Astrocyte (in vitro differentiated cells and primary cell): ENCODE data around the gene SLC39A10. TPM values are rescaled to one million over a fixed set of nuclear protein-coding genes. Genes with fewer than 3 reads are reported as not detected.
"Not testable (repeated sequence)": the region's sequence is repeated elsewhere in the genome, so short reads cannot be mapped to it uniquely, and the experiment has no call there.

Experiments
- DNase-seq: peaks from one replicate; pipeline ENCODE4 v3.0.0-alpha.2; 2010; ENCODE audit warnings: low read depth
- FAIRE-seq: peaks from 2 replicates; lab custom pipeline; 2011; peaks lifted over from hg19 to GRCh38; lab: Jason Lieb, UNC
- H2AFZ ChIP-seq: 2 replicates; pipeline ENCODE4 v1.6.0; 2012; ENCODE audit warnings: low read depth, low read length, inconsistent platforms
- H3K27ac ChIP-seq: 2 replicates; pipeline ENCODE4 v1.5.1; 2011; ENCODE audit warnings: low read depth, low read length, inconsistent platforms
- H3K27me3 ChIP-seq: 2 replicates; pipeline ENCODE4 v1.6.0; 2011; ENCODE audit warnings: low read length, inconsistent platforms; ENCODE audit not compliant: insufficient read depth
- H3K36me3 ChIP-seq: 2 replicates; pipeline ENCODE4 v1.5.1; 2011; ENCODE audit warnings: low read length, inconsistent platforms; ENCODE audit not compliant: insufficient read depth
- H3K4me1 ChIP-seq: 2 replicates; pipeline ENCODE4 v1.5.1; 2011; ENCODE audit warnings: low read length, inconsistent platforms; ENCODE audit not compliant: insufficient read depth
- H3K4me2 ChIP-seq: 2 replicates; pipeline ENCODE4 v1.6.0; 2012; ENCODE audit warnings: low read length, inconsistent platforms
- H3K4me3 ChIP-seq: 2 replicates; pipeline ENCODE4 v1.5.1; 2011; ENCODE audit warnings: low read depth, mild to moderate bottlenecking, low read length, inconsistent platforms; ENCODE audit not compliant: insufficient read depth
- H3K79me2 ChIP-seq: 2 replicates; pipeline ENCODE4 v1.6.0; 2012; ENCODE audit warnings: mild to moderate bottlenecking, low read length, inconsistent platforms; ENCODE audit not compliant: insufficient read depth
- H3K9ac ChIP-seq: 2 replicates; pipeline ENCODE4 v1.6.0; 2012; ENCODE audit warnings: mild to moderate bottlenecking, low read length, inconsistent platforms
- H3K9me3 ChIP-seq: 2 replicates; pipeline ENCODE4 v1.5.1; 2012; ENCODE audit warnings: low read depth, mild to moderate bottlenecking, low read length, inconsistent platforms; ENCODE audit not compliant: insufficient read depth
- H4K20me1 ChIP-seq: 2 replicates; pipeline ENCODE4 v1.6.0; 2012; ENCODE audit warnings: low read length, inconsistent platforms; ENCODE audit not compliant: insufficient read depth
- H3K27ac Mint-ChIP-seq: one replicate; pipeline ENCODE4 v1.8.0; 2021; ENCODE audit warnings: mild to moderate bottlenecking, mixed read lengths; ENCODE audit not compliant: unreplicated experiment
- H3K27me3 Mint-ChIP-seq: one replicate; pipeline ENCODE4 v1.8.0; 2021; ENCODE audit warnings: low read depth, mixed read lengths; ENCODE audit not compliant: unreplicated experiment
- H3K36me3 Mint-ChIP-seq: one replicate; pipeline ENCODE4 v1.8.0; 2021; ENCODE audit warnings: low read depth, mixed read lengths; ENCODE audit not compliant: unreplicated experiment
- H3K4me1 Mint-ChIP-seq: one replicate; pipeline ENCODE4 v1.8.0; 2021; ENCODE audit warnings: low read depth, mixed read lengths; ENCODE audit not compliant: unreplicated experiment
- H3K4me3 Mint-ChIP-seq: one replicate; pipeline ENCODE4 v1.8.0; 2021; ENCODE audit warnings: mild to moderate bottlenecking, moderate library complexity, mixed read lengths; ENCODE audit not compliant: unreplicated experiment
- H3K9me3 Mint-ChIP-seq: one replicate; pipeline ENCODE4 v1.8.0; 2021; ENCODE audit warnings: mild to moderate bottlenecking, mixed read lengths; ENCODE audit not compliant: unreplicated experiment
- EZH2 ChIP-seq: IDR thresholded peaks from 2 replicates; pipeline ENCODE4 v1.6.1; 2012; ENCODE audit warnings: mild to moderate bottlenecking, low read length, inconsistent platforms; ENCODE audit not compliant: insufficient read depth
- total RNA-seq: library from RNA; stranded (reverse); gene quantifications from 2 replicates; pipeline ENCODE4 v1.2.1, GENCODE V29; 2021
- TF ChIP-seq, protein P1 (sequence below): IDR thresholded peaks from 2 replicates; pipeline ENCODE4 v1.5.1; 2011; ENCODE audit warnings: low read depth, mild to moderate bottlenecking, inconsistent platforms, low read length, moderate library complexity; ENCODE audit not compliant: insufficient read depth

Gene SLC39A10
- total RNA-seq, 1 donor from 2014 or later: 96.2 TPM

DNA sequence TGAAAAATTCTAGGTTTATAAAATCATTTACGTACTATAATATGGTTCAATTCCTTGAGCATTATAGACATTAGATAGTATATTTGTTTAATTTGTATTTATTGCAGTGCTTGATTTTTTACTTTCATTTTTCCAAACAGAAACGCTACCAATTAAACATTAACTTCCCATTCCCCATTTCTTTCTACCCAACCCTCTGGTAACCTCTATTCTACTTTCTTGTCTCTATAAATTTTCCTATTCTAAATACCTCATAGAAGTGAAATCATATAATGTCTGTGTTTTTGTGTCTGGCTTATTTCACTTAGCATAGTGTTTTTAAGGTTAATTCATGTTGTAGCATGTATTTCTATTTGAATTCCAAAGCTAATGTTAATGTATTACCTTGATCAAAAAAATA lies 11.6 kb upstream of the SLC39A10 start:
- Histone ChIP-seq H3K4me1 (no peaks in the 10 kb centered on the region), H3K4me3 (no peak overlapping the region), H3K27ac (no peak overlapping the region), H2AFZ (no peak overlapping the region), H4K20me1 (no peaks in the 10 kb centered on the region), H3K79me2 (no peaks in the 10 kb centered on the region), H3K36me3 (no peaks in the 10 kb centered on the region), H3K9ac (no peak overlapping the region), H3K4me2 (no peak overlapping the region), H3K27me3 (no peaks in the 10 kb centered on the region), H3K9me3 (no peaks in the 10 kb centered on the region)
- no peaks in the 10 kb centered on the region for H3K9me3 Mint-ChIP-seq
- no peaks in the 10 kb centered on the region for H3K27me3 Mint-ChIP-seq
- TF ChIP-seq EZH2: no peak
- TF ChIP-seq, protein P1, sequence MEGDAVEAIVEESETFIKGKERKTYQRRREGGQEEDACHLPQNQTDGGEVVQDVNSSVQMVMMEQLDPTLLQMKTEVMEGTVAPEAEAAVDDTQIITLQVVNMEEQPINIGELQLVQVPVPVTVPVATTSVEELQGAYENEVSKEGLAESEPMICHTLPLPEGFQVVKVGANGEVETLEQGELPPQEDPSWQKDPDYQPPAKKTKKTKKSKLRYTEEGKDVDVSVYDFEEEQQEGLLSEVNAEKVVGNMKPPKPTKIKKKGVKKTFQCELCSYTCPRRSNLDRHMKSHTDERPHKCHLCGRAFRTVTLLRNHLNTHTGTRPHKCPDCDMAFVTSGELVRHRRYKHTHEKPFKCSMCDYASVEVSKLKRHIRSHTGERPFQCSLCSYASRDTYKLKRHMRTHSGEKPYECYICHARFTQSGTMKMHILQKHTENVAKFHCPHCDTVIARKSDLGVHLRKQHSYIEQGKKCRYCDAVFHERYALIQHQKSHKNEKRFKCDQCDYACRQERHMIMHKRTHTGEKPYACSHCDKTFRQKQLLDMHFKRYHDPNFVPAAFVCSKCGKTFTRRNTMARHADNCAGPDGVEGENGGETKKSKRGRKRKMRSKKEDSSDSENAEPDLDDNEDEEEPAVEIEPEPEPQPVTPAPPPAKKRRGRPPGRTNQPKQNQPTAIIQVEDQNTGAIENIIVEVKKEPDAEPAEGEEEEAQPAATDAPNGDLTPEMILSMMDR: no peak
- no peak overlapping the region for H3K4me3 Mint-ChIP-seq
- FAIRE-seq (no peak), DNase-seq (no peak)
- no peaks in the 10 kb centered on the region for H3K4me1 Mint-ChIP-seq
- H3K27ac Mint-ChIP-seq: no peak overlapping the region
- no peaks in the 10 kb centered on the region for H3K36me3 Mint-ChIP-seq

DNA sequence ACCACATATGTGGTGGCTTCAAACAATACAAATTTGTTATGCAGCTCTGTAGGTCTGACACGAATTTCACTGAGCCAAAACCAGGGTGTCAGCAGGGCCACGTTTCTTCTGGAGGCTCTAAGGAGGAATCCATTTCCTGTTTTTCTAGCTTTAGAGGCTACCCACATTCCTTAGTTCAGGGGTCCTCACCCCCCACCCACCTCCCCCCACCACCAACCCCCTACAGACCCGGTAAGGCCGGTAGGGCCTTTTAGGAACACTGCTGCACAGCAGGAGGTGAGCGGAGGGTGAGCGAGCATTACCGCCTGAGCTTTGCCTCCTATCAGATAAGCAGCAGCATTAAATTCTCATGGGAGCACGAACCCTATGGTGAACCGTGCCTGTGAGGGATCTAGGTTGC lies 10.6 kb upstream of the SLC39A10 start:
- Histone ChIP-seq H3K27ac (no peak overlapping the region), H4K20me1 (no peaks in the 10 kb centered on the region), H3K4me2 (no peak overlapping the region), H3K4me1 (no peaks in the 10 kb centered on the region), H3K27me3 (no peaks in the 10 kb centered on the region), H3K9ac (no peak overlapping the region), H3K79me2 (no peaks in the 10 kb centered on the region), H3K4me3 (no peak overlapping the region), H3K9me3 (no peaks in the 10 kb centered on the region), H2AFZ (no peak overlapping the region), H3K36me3 (no peaks in the 10 kb centered on the region)
- H3K36me3 Mint-ChIP-seq: no peaks in the 10 kb centered on the region
- FAIRE-seq (no peak), DNase-seq (no peak)
- H3K4me3 Mint-ChIP-seq: no peak overlapping the region
- H3K4me1 Mint-ChIP-seq: no peaks in the 10 kb centered on the region
- H3K27ac Mint-ChIP-seq: no peak overlapping the region
- no peaks in the 10 kb centered on the region for H3K27me3 Mint-ChIP-seq
- H3K9me3 Mint-ChIP-seq: no peaks in the 10 kb centered on the region
- no peak for TF ChIP-seq EZH2
- TF ChIP-seq, protein P1: no peak

DNA sequence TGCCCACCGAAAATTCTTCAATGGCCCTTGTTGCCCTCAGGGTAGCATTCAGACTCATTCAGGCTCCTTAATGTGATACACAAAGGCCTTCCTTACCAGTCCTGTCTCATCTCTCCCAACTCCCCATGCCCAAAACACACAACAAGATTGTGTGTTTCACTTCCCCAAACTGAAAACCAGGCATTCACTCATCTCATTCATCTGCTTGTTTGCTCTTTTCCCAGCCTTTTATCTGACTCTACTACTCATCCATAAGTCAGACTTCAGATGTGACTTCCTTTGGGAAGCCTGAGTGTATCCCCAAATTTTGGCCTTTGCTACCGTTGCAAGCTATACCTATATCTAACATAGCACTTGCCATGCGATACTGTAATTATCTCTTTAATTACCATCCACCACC lies 9.7 kb upstream of the SLC39A10 start:
- H3K27ac Mint-ChIP-seq: no peak overlapping the region

DNA sequence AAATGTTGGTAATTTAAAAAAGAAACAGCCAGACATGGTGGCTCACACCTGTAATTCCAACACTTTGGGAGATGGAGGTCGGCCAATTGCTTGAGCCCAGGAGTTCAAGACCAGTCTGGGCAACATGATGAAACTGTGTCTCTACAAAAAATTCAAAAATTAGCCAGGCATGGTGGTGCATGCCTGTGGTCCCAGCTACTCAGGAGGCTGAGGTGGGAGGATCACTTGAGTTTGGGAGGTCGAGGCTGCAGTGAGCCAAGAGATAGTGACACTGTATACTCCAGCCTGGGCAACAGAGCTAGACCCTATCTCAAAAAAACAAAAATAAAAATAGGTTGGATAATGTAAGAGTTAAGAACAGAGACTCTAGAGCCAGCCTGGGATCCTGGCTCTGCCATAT lies 8.7 kb upstream of the SLC39A10 start:
- not testable (repeated sequence) for H3K36me3 Mint-ChIP-seq, H3K9ac ChIP-seq, H3K4me1 Mint-ChIP-seq, H3K4me3 ChIP-seq, H3K27ac Mint-ChIP-seq, H4K20me1 ChIP-seq, H3K4me2 ChIP-seq, H3K27ac ChIP-seq, H3K27me3 ChIP-seq, H3K79me2 ChIP-seq, H2AFZ ChIP-seq, H3K27me3 Mint-ChIP-seq, H3K9me3 Mint-ChIP-seq, H3K4me1 ChIP-seq, H3K36me3 ChIP-seq, DNase-seq, H3K9me3 ChIP-seq, H3K4me3 Mint-ChIP-seq, FAIRE-seq

More for the DNA sequence above, 9.7 kb upstream of the SLC39A10 start:
- no peaks in the 10 kb centered on the region for H3K4me1 ChIP-seq
- Mint-ChIP-seq H3K9me3 (peaks cover 3% of the 10 kb centered on the region), H3K4me3 (no peak overlapping the region), H3K27me3 (no peaks in the 10 kb centered on the region), H3K36me3 (no peaks in the 10 kb centered on the region), H3K4me1 (no peaks in the 10 kb centered on the region)
- H3K9me3 ChIP-seq: no peaks in the 10 kb centered on the region
- no peaks in the 10 kb centered on the region for H4K20me1 ChIP-seq
- H3K27ac ChIP-seq: no peak overlapping the region
- H3K36me3 ChIP-seq: no peaks in the 10 kb centered on the region
- H3K9ac ChIP-seq: no peak overlapping the region
- no peak overlapping the region for H3K4me3 ChIP-seq
- H2AFZ ChIP-seq: no peak overlapping the region
- TF ChIP-seq, protein P1: no peak
- no peak for TF ChIP-seq EZH2
- no peaks in the 10 kb centered on the region for H3K27me3 ChIP-seq
- FAIRE-seq (no peak), DNase-seq (no peak)
- H3K79me2 ChIP-seq: no peaks in the 10 kb centered on the region
- no peak overlapping the region for H3K4me2 ChIP-seq
